Muscle of back (tissue), 13 donors: ENCODE results near the gene STK32C. TPM values are rescaled to one million over a fixed set of nuclear protein-coding genes. Genes with fewer than 3 reads are reported as not detected.

Source experiments
- DNase-seq, 3 donors: peaks; one replicate each; pipeline versions ENCODE4 v3.0.0 to v3.0.0-alpha.2; 2013
- long read RNA-seq, 9 donors: transcript quantifications; one replicate each; lab custom pipeline, GENCODE V29; 2026
- polyA plus RNA-seq, 10 donors: library from polyadenylated mRNA; unstranded; fragments of 120-200 nt; gene quantifications; one replicate each; pipeline ENCODE4 v1.2.1, GENCODE V29; 2013; ENCODE audit not compliant: insufficient read length in 10 of 10

Gene STK32C
- polyA plus RNA-seq, result 10 to 100 TPM in 5 of 10 donors, 1 to 10 TPM in 5; 8.0 to 13.1 (median 10.4) TPM
- long read RNA-seq, donor 1, partial matches to known transcripts, result 0 of 1 reads
- long read RNA-seq, donor 1, other reads (novel, unspliced or antisense), result 0 of 1 reads
- long read RNA-seq, donor 2, partial matches to known transcripts, result 0 of 4 reads
- long read RNA-seq, donor 2, other reads (novel, unspliced or antisense), result 0 of 4 reads
- long read RNA-seq, donor 3, result 0 reads
- long read RNA-seq, donor 4, partial matches to known transcripts, result 0 of 2 reads
- long read RNA-seq, donor 4, other reads (novel, unspliced or antisense), result 0 of 2 reads
- long read RNA-seq, donor 5, partial matches to known transcripts, result 0 of 4 reads
- long read RNA-seq, donor 5, other reads (novel, unspliced or antisense), result 0 of 4 reads
- long read RNA-seq, donor 6, partial matches to known transcripts, result 0 of 2 reads
- long read RNA-seq, donor 6, other reads (novel, unspliced or antisense), result 0 of 2 reads
- long read RNA-seq, donor 7, partial matches to known transcripts, result 0 of 3 reads
- long read RNA-seq, donor 7, other reads (novel, unspliced or antisense), result 0 of 3 reads
- long read RNA-seq, donor 8, partial matches to known transcripts, result 0 of 1 reads
- long read RNA-seq, donor 8, other reads (novel, unspliced or antisense), result 0 of 1 reads
- long read RNA-seq, donor 9, partial matches to known transcripts, result 0 of 1 reads
- long read RNA-seq, donor 9, other reads (novel, unspliced or antisense), result 0 of 1 reads

GRCh38 chr10:132307823-132308586, at the start of gene STK32C:
STK32C (minus strand) TSS chr10:132307950; CDS start chr10:132307833, 117 bp downstream.
- DNase-seq, result peak; percentile 85 to 87 (median 86)

- DNase-seq, result no peak
Observed at GRCh38 chr10:132356621-132357195, 49.0 kb upstream of the STK32C start.

- DNase-seq, result no peak
Observed at GRCh38 chr10:132355754-132356153, 48.0 kb upstream of the STK32C start.

GRCh38 chr10:132355297-132355696, 47.5 kb upstream of the STK32C start:
- no peak for DNase-seq

- DNase-seq, result no peak
Observed at GRCh38 chr10:132354356-132355094, 46.8 kb upstream of the STK32C start.

- no peak for DNase-seq
Observed at GRCh38 chr10:132353456-132354355, 46.0 kb upstream of the STK32C start.

GRCh38 chr10:132352462-132353308, 44.9 kb upstream of the STK32C start:
- DNase-seq, result peak; percentile 18 to 75 (median 66)

GRCh38 chr10:132351611-132352010, 43.9 kb upstream of the STK32C start:
- no peak for DNase-seq

GRCh38 chr10:132350946-132351345, 43.2 kb upstream of the STK32C start:
- DNase-seq, result no peak

- no peak for DNase-seq
Observed at GRCh38 chr10:132350391-132350790, 42.6 kb upstream of the STK32C start.

GRCh38 chr10:132349766-132350165, 42.0 kb upstream of the STK32C start:
- no peak for DNase-seq

GRCh38 chr10:132347931-132348267, 40.1 kb upstream of the STK32C start:
- no peak for DNase-seq

- no peak for DNase-seq
Observed at GRCh38 chr10:132347211-132347930, 39.6 kb upstream of the STK32C start.

GRCh38 chr10:132346806-132347205, 39.1 kb upstream of the STK32C start:
- DNase-seq, result no peak

GRCh38 chr10:132345345-132345744, 37.6 kb upstream of the STK32C start:
- DNase-seq, result no peak

- DNase-seq, result no peak
Observed at GRCh38 chr10:132344386-132344785, 36.6 kb upstream of the STK32C start.

GRCh38 chr10:132342553-132342952, 34.8 kb upstream of the STK32C start:
- no peak for DNase-seq

- no peak for DNase-seq
Observed at GRCh38 chr10:132341781-132342180, 34.0 kb upstream of the STK32C start.
